ENCODE measurements around the gene GAB3.
"Not testable (repeated sequence)": the region's sequence is repeated elsewhere in the genome, so short reads cannot be mapped to it uniquely, and the experiment has no call there.

Gene GAB3

DNA sequence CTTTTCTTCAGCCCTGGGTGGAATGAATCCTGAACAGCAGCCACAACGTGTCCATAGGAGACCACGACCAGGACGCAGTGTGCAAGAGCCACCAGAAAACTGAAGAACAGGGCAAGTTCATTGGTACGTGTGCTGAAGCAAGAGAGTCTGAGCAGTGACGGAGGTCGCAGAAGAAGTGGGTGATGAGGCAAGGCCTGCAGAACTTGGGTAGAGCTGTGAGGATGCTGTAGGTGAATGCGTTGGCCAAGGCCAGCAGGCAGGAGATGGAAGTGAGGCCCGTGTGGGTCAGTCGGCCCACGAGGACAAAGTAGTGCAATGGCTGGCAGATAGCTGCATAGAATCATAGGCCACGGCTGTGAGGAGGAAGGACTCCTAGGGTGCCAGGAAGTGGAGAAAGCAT is 91.9 kb downstream of the GAB3 start:
- DNase-seq (ENCODE audit: low read depth in 2 of 3, low spot score in 1 of 3), result no peak

DNA sequence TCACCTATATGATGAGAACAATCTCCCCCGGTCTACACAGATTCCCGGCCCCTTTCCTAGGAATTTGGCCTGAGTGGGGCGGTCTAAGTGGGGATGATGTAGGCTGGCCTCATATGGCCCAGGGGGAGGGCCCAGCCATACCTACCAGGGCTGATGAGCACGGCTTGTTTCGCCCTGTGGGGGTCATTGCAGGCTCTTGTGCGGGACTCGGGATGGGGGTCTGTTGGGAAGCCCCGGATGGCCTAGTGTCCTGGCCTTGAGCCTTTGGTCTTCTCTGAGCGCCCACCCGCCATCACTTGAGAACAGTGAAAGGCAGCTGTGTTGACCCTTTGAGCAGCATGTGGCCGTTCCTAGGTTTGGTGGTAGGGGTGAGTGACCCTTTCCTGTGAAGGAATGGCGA is 92.7 kb downstream of the GAB3 start:
- DNase-seq (ENCODE audit: low read depth in 2 of 3, low spot score in 1 of 3), result no peak

DNA sequence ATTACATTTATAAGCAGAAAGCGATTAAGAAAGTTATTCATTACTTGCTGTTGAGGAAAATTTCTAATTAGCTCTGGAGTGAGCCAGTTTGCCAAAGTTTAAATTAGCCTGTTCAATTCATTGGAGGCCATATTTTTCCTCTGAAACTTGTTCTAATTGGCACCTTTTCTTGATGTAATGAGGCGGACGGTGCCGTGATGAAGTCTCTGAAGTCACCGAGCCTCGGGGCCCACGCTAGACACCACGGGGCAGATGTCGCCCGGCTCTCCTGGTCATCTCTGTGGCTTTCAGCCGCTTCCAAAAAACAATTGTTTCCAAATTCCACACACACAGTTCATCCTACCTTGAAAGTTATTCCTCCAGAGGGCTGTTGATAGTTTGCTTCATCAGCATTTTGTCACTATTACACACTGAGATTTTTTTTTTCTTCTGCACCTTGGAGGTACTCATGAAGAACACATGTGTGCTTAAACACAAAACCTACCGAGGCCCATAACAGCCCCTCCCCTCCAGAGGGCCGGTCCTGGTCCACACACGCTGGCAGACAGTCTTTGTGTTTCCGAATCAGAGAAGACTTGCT is 93.6 kb downstream of the GAB3 start:
- DNase-seq (ENCODE audit: low read depth in 2 of 3, low spot score in 1 of 3), result no peak

GRCh38 chrX:154655786-154656185 is 95.1 kb downstream of the GAB3 start:
- DNase-seq (ENCODE audit: low read depth in 2 of 3, low spot score in 1 of 3), result no peak

DNA sequence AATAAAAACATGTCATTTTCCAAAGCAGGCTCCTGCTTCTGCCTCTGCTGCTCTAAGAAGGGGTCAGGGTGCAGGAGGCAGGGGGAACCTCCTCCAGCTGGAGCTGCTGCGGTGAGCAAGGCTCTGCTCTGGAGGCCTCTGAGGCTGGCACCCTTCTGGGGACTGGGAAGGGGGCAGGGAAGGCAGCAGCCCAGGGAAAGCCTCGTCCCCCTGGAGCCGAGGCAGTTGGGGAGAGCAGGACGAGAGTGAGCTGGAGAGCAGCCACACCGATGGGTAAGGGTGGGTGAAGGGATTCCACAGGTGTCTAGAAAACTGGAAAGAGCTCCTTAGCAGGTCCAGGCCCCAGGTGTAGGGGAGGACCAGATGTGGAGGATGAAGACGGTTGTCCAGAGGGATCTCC is 95.5 kb downstream of the GAB3 start:
- no peak for DNase-seq (ENCODE audit: low read depth in 2 of 3, low spot score in 1 of 3)

- no peak for DNase-seq (ENCODE audit: low read depth in 2 of 3, low spot score in 1 of 3)
These were observed 96.0 kb downstream of the GAB3 start for GRCh38 chrX:154654925-154655324.

GRCh38 chrX:154654372-154654771 is 96.5 kb downstream of the GAB3 start:
- no peak for DNase-seq (ENCODE audit: low read depth in 2 of 3, low spot score in 1 of 3)

DNA sequence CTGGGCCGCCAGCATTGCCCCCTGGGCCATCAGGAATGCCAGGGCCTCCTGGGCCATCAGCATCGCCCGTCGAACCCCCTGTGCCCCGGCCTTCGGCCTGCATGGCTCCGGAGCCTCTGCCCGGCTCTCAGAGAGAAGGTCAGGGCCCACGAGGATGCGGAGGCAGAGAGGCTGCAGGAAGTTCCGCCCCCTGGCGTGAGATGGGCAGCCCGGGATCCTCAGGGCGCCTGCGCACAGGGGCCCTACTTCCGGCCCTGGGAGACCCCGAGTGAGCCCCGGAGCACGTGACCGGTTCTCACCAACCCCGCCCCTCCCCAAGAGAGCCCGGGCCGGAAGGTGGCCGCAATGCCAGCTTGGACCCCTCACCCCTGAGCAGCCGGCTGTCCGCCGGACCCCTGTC is 97.5 kb downstream of the GAB3 start, which contains the start of gene CTAG2:
CTAG2 (minus strand) TSS at position 167 of the 400 bp plus-strand sequence; CDS start at position 103, 64 bp downstream.
- DNase-seq (ENCODE audit: low read depth in 2 of 3, low spot score in 1 of 3), result not testable (repeated sequence)

- no peak for DNase-seq (ENCODE audit: low read depth in 2 of 3, low spot score in 1 of 3)
These were observed 97.9 kb downstream of the GAB3 start for GRCh38 chrX:154653048-154653401.

- DNase-seq (ENCODE audit: low read depth in 2 of 3, low spot score in 1 of 3), result no peak
These were observed 98.4 kb downstream of the GAB3 start for GRCh38 chrX:154652311-154653047.

GRCh38 chrX:154650221-154650510 is 100.7 kb downstream of the GAB3 start:
- DNase-seq (ENCODE audit: low read depth in 2 of 3, low spot score in 1 of 3), result no peak

GRCh38 chrX:154649503-154650220 is 101.2 kb downstream of the GAB3 start:
- DNase-seq (ENCODE audit: low read depth in 2 of 3, low spot score in 1 of 3), result no peak

DNA sequence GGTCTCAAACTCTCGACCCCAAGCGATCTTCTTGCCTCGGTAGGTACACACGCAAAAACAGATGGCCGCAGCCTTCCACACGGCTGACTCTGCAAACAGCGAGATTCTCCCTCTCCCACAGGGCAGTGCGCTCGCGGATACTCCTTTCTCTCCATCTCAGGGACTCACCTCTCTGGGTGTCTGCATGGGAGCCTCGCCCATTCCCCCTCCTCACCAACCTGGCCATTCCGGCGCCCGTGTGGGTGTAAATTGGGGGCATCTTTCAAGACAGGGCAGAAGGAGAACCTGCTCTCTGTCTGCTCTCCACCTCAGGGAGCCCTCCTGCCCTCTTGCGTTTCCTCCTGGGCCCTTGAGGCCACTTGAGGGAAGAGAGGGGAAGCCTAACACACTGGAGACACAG is 101.9 kb downstream of the GAB3 start:
- DNase-seq (ENCODE audit: low read depth in 2 of 3, low spot score in 1 of 3), result no peak

DNA sequence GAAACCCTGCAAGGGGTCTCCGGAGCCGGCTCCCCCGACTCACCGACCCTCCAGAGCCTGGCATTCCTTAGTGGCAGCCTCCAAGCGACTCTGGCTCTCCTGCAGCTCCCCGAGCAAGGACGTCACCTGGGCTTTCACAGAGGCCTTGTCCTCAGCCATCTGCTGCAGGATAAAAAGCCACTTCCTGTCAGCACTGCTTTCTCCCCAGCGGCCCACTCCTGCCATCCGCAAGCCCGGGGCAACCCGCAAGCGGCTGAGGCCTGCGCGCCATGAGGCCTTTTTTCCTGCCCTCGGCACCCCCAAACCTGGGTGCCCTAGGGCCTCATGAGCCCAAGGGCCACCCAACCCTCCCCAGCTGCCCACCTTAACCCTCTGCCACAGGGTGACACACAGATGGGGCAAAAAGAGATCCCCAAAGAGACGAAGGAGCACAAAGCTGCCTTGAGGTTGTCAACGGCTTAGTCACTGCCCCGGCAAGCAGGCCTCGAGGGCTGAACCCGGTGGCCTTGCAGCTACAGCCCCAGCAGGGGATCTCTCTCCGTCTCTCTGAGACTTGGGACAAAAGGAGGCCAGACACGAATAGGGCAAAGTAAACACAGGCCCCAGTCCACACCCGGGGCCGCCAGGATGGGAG is 105.0 kb downstream of the GAB3 start:
- DNase-seq (ENCODE audit: low read depth in 2 of 3, low spot score in 1 of 3), result not testable (repeated sequence)

DNA sequence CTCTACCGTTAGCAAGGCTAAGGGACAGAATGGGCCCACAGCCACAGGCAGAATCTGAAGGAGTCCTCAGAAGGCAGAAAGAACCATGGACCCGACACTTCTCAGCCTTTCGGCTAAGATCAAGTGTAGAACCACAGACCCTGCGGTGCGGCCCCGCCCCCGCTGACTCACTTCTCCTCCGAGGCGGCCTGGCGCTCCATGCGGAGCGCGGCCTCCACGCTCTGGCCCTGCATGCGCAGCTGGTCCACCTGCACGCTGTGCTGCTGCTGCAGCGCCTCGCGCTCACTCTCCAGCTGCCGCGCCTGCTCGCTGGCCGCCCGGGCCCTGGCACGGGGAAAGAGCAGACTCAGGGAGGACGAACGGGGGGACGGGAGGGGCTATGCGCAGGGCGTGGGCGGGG is 107.2 kb downstream of the GAB3 start:
- not testable (repeated sequence) for DNase-seq (ENCODE audit: low read depth in 2 of 3, low spot score in 1 of 3)

DNA sequence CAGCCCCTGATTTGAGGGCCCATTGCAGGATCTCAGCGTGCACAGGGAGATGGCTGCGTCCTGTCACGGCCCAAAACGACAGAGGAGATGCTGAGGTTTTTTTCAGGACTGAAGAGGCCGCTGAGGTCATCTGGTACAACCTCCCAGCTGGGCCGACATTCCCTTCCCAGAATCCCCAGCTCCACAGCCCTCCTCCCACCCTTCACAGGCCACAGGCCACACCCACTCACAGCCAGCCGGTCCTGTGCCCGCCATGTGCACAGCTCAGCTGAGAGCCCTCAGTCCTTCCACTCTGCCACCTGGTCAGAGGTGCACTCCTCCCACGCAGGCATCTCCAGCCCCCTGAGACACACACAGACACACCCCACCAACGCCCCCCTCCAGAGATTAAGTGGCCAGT is 109.1 kb downstream of the GAB3 start:
- DNase-seq (ENCODE audit: low read depth in 2 of 3, low spot score in 1 of 3), result not testable (repeated sequence)

GRCh38 chrX:154633661-154634060 is 117.2 kb downstream of the GAB3 start:
- not testable (repeated sequence) for DNase-seq (ENCODE audit: low read depth in 2 of 3, low spot score in 1 of 3)

DNA sequence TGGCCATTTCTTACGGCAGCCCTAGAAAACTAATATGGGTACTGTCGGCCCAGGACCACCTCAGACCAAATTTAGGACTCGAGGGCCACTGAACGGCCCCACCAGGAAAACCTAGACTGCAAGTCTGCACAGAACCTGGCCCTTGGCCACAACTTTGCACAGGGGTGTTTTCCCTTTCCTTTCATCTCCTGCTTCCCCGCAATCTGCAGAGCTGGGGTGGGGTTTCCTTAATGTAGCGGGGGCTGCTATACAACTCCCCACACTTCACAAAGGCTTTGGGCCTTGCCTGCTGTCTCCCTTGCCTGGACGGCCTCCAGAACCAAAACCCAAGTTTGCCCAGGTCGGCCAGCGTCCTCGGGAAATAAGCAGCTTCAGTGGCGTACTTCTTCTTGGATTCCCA is 119.9 kb downstream of the GAB3 start:
- DNase-seq (ENCODE audit: low read depth in 2 of 3, low spot score in 1 of 3), result not testable (repeated sequence)

- not testable (repeated sequence) for DNase-seq (ENCODE audit: low read depth in 2 of 3, low spot score in 1 of 3)
These were observed 121.9 kb downstream of the GAB3 start for GRCh38 chrX:154628960-154629359.
